Erythroblast (primary cell): Measurements from ENCODE around the gene LRRC3.

Source experiments
- DNase-seq, 2 experiments: peaks; one replicate each; lab custom pipeline; 2025; lab: John Stamatoyannopoulos, UW
- GATA1 ChIP-seq: IDR thresholded peaks from 2 replicates; pipeline ENCODE4 v1.6.1; 2011; ENCODE audit warnings: low read depth, mild to moderate bottlenecking, control low read depth, low read length, moderate library complexity
- POLR2A ChIP-seq: IDR thresholded peaks from 2 replicates; pipeline ENCODE4 v1.6.1; 2011; ENCODE audit warnings: mild to moderate bottlenecking, low read length

LRRC3 gene

GRCh38 chr21:44439211-44439600 lies 16.1 kb upstream of the LRRC3 start:
- TF ChIP-seq POLR2A (no peak), GATA1 (no peak)
- no peak for DNase-seq

GRCh38 chr21:44440241-44441040 lies 14.9 kb upstream of the LRRC3 start:
- TF ChIP-seq POLR2A = no peak
- no peak for TF ChIP-seq GATA1
- DNase-seq = no peak

GRCh38 chr21:44441041-44441400 lies 14.3 kb upstream of the LRRC3 start:
- TF ChIP-seq POLR2A = no peak
- TF ChIP-seq GATA1 = no peak
- DNase-seq = no peak

- DNase-seq = no peak
- TF ChIP-seq POLR2A = no peak
- TF ChIP-seq GATA1 = no peak
These were observed 13.6 kb upstream of the LRRC3 start for GRCh38 chr21:44441581-44442265.

GRCh38 chr21:44442266-44443125 lies 12.8 kb upstream of the LRRC3 start:
- DNase-seq = no peak
- TF ChIP-seq POLR2A (no peak), GATA1 (no peak)

- TF ChIP-seq POLR2A = no peak
- no peak for TF ChIP-seq GATA1
- no peak for DNase-seq
These were observed 11.9 kb upstream of the LRRC3 start for GRCh38 chr21:44443291-44443890.

GRCh38 chr21:44443891-44444285 lies 11.4 kb upstream of the LRRC3 start:
- DNase-seq = no peak
- TF ChIP-seq POLR2A = no peak

- no peak for TF ChIP-seq POLR2A
- TF ChIP-seq GATA1 = no peak
- DNase-seq = no peak
These were observed 10.9 kb upstream of the LRRC3 start for GRCh38 chr21:44444286-44444931.

- no peak for TF ChIP-seq GATA1
- no peak for TF ChIP-seq POLR2A
These were observed 10.0 kb upstream of the LRRC3 start for GRCh38 chr21:44445145-44445812.

GRCh38 chr21:44448651-44449131 lies 6.6 kb upstream of the LRRC3 start:
- no peak for TF ChIP-seq POLR2A
- no peak for TF ChIP-seq GATA1
- no peak for DNase-seq

More at GRCh38 chr21:44445145-44445812, 10.0 kb upstream of the LRRC3 start:
- no peak for DNase-seq

GRCh38 chr21:44449473-44450363 lies 5.6 kb upstream of the LRRC3 start:
- TF ChIP-seq GATA1 (no peak), POLR2A (no peak)
- no peak for DNase-seq
